ENCODE data around the gene PCDHA4.

DNA sequence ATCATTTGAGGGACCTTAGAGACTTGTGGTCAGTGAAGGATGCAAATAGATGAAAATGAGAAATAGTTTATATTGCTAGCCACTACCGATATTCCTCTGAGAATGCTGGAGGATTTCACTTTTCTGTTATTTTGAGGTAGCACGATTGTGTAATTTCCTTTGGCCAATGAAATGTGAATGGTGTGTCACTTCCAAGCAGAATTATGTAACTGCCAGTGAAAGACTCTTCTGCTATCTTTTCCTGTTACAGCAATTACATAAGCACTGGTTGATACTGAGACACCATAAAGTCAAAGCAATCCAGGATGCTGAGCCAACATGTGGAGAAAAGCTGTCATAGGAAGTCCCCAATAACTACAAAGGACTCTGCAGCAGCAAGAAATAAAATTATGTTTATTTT lies 15.8 kb upstream of the PCDHA4 start:
- TF ChIP-seq EZH2phosphoT487 (IDR thresholded peaks at IDR 0.05; ENCODE audit: insufficient read depth, low read depth) = no peak
- no peak for TF ChIP-seq EZH2 (IDR thresholded peaks at IDR 0.05; ENCODE audit: insufficient read depth, poor library complexity, severe bottlenecking)
